ENCODE results near the gene IQCF6.

- TF ChIP-seq, protein P1, sequence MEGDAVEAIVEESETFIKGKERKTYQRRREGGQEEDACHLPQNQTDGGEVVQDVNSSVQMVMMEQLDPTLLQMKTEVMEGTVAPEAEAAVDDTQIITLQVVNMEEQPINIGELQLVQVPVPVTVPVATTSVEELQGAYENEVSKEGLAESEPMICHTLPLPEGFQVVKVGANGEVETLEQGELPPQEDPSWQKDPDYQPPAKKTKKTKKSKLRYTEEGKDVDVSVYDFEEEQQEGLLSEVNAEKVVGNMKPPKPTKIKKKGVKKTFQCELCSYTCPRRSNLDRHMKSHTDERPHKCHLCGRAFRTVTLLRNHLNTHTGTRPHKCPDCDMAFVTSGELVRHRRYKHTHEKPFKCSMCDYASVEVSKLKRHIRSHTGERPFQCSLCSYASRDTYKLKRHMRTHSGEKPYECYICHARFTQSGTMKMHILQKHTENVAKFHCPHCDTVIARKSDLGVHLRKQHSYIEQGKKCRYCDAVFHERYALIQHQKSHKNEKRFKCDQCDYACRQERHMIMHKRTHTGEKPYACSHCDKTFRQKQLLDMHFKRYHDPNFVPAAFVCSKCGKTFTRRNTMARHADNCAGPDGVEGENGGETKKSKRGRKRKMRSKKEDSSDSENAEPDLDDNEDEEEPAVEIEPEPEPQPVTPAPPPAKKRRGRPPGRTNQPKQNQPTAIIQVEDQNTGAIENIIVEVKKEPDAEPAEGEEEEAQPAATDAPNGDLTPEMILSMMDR (IDR thresholded peaks at IDR 0.05; ENCODE audit: low read depth, low read length, poor library complexity, severe bottlenecking), result no peak
- TF ChIP-seq EZH2phosphoT487 (IDR thresholded peaks at IDR 0.05; ENCODE audit: borderline replicate concordance, low read length), result no peak
Measured at GRCh38 chr3:51777985-51778384, 1.1 kb downstream of the IQCF6 start.

Data from DOHH2 (cell line).